Neural cell (in vitro differentiated cells): Measurements from ENCODE around the gene ZXDA. TPM values are rescaled to one million over a fixed set of nuclear protein-coding genes. Genes with fewer than 3 reads are reported as not detected.

Source experiments
- H2AFZ ChIP-seq: fragments of 200-600, 300-800 bp; sonication (generic), shearing (Covaris generic); 2 replicates; pipeline ENCODE4 v1.6.0; 2014; ENCODE audit warnings: low read depth, mild to moderate bottlenecking, antibody characterized with exemption, low read length, moderate library complexity
- H3F3A ChIP-seq: fragments of 200-600 bp; shearing (Covaris generic); 2 replicates; pipeline ENCODE4 v1.6.1; 2016; ENCODE audit warnings: mild to moderate bottlenecking, moderate library complexity, mixed read lengths, antibody characterized with exemption, low read length; ENCODE audit not compliant: insufficient read depth, poor library complexity, severe bottlenecking
- H3K27ac ChIP-seq: fragments of 200-600, 300-800 bp; sonication (generic), shearing (Covaris generic); 2 replicates; pipeline ENCODE4 v1.5.1; 2014; ENCODE audit warnings: mild to moderate bottlenecking, low read length, moderate library complexity
- H3K27me3 ChIP-seq: fragments of 300-800, 200-600 bp; sonication (generic), shearing (Covaris generic); 2 replicates; pipeline ENCODE4 v1.6.0; 2014; ENCODE audit warnings: mild to moderate bottlenecking, low read depth, low read length, moderate library complexity; ENCODE audit not compliant: insufficient read depth
- H3K36me3 ChIP-seq: fragments of 300-800, 200-600 bp; sonication (generic), shearing (Covaris generic); 2 replicates; pipeline ENCODE4 v1.5.1; 2014; ENCODE audit warnings: mild to moderate bottlenecking, antibody characterized with exemption, low read length, moderate library complexity; ENCODE audit not compliant: insufficient read depth
- H3K4me2 ChIP-seq: fragments of 300-800, 200-600 bp; sonication (generic), shearing (Covaris generic); 2 replicates; pipeline ENCODE4 v1.6.0; 2014; ENCODE audit warnings: mild to moderate bottlenecking, low read length
- H3K4me3 ChIP-seq: fragments of 300-800, 200-600 bp; sonication (generic), shearing (Covaris generic); 2 replicates; pipeline ENCODE4 v1.5.1; 2014; ENCODE audit warnings: mild to moderate bottlenecking, low read length, moderate library complexity
- H3K79me2 ChIP-seq: fragments of 200-600 bp; shearing (Covaris generic); replicated peaks from 2 replicates; pipeline ENCODE4 v1.6.0; 2014; ENCODE audit warnings: mild to moderate bottlenecking, low read length, moderate library complexity; ENCODE audit not compliant: insufficient read depth
- H3K9ac ChIP-seq: fragments of 300-800, 200-600 bp; sonication (generic), shearing (Covaris generic); 2 replicates; pipeline ENCODE4 v1.6.1; 2016; ENCODE audit warnings: mild to moderate bottlenecking, low read length, mixed read lengths
- H3K9me2 ChIP-seq: fragments of 200-600 bp; shearing (Covaris generic); 2 replicates; pipeline ENCODE4 v1.6.1; 2016; ENCODE audit warnings: mild to moderate bottlenecking, low read length, mixed read lengths; ENCODE audit not compliant: insufficient read depth
- H3K9me3 ChIP-seq: fragments of 200-600, 300-800 bp; sonication (generic), shearing (Covaris generic); 2 replicates; pipeline ENCODE4 v1.6.1; 2016; ENCODE audit warnings: mild to moderate bottlenecking, mixed run types, low read length, moderate library complexity, mixed read lengths
- H4K20me1 ChIP-seq: fragments of 200-600 bp; shearing (Covaris generic); 2 replicates; pipeline ENCODE4 v1.6.1; 2016; ENCODE audit warnings: mild to moderate bottlenecking, mixed run types; ENCODE audit not compliant: insufficient read depth
- CTCF ChIP-seq: fragments of 450-650 bp; IDR thresholded peaks from 2 replicates; pipeline ENCODE4 v1.5.1; 2014; ENCODE audit warnings: antibody characterized with exemption, mild to moderate bottlenecking, moderate library complexity; ENCODE audit not compliant: poor library complexity, severe bottlenecking
- EP300 ChIP-seq: fragments of 450-650 bp; conservative IDR thresholded peaks from 2 replicates; pipeline ENCODE4 v1.6.1; 2014; ENCODE audit warnings: antibody characterized with exemption, mild to moderate bottlenecking, moderate library complexity; ENCODE audit not compliant: poor library complexity, severe bottlenecking
- EZH2 ChIP-seq: fragments of 200-600, 300-800 bp; shearing (Covaris generic), sonication (generic); IDR thresholded peaks from 2 replicates; pipeline ENCODE4 v1.6.1; 2014; ENCODE audit warnings: antibody characterized with exemption, low read length, borderline replicate concordance, mild to moderate bottlenecking; ENCODE audit not compliant: insufficient read depth, poor library complexity, severe bottlenecking
- MXI1 ChIP-seq: fragments of 450-650 bp; conservative IDR thresholded peaks from 2 replicates; pipeline ENCODE4 v1.6.1; 2014; ENCODE audit warnings: antibody characterized with exemption, mild to moderate bottlenecking; ENCODE audit not compliant: poor library complexity, severe bottlenecking
- POLR2AphosphoS5 ChIP-seq: IDR thresholded peaks from 2 replicates; pipeline ENCODE4 v1.6.1; 2012
- RAD21 ChIP-seq: fragments of 450-650 bp; conservative IDR thresholded peaks from 2 replicates; pipeline ENCODE4 v1.6.1; 2014; ENCODE audit warnings: antibody characterized with exemption, mild to moderate bottlenecking, moderate library complexity
- REST ChIP-seq: IDR thresholded peaks from 2 replicates; pipeline ENCODE4 v1.6.1; 2012; ENCODE audit warnings: borderline replicate concordance
- SMC3 ChIP-seq: fragments of 450-650 bp; conservative IDR thresholded peaks from 2 replicates; pipeline ENCODE4 v1.6.1; 2014; ENCODE audit warnings: antibody characterized with exemption, mild to moderate bottlenecking, moderate library complexity; ENCODE audit not compliant: poor library complexity
- TAF1 ChIP-seq: IDR thresholded peaks from 2 replicates; pipeline ENCODE4 v1.6.1; 2012; ENCODE audit warnings: low read depth
- polyA plus RNA-seq: library from polyadenylated mRNA; depleted of rRNA; stranded (reverse); fragments of >200 nt; gene quantifications from 2 replicates; pipeline ENCODE4 v1.2.3, GENCODE V29; 2014

ZXDA gene
- polyA plus RNA-seq, 1 donor from 2014 or later: not detected

- H3F3A ChIP-seq: no peaks in the 10 kb centered on the region
Observed at GRCh38 chrX:57929373-57929772, 19.1 kb upstream of the ZXDA start.

GRCh38 chrX:57925806-57926205 is 15.5 kb upstream of the ZXDA start:
- Histone ChIP-seq H4K20me1 (no peaks in the 10 kb centered on the region), H3K9ac (no peak overlapping the region), H3F3A (no peaks in the 10 kb centered on the region), H3K36me3 (no peaks in the 10 kb centered on the region), H3K27ac (no peak overlapping the region), H3K4me3 (no peak overlapping the region), H3K27me3 (no peaks in the 10 kb centered on the region), H3K9me3 (no peaks in the 10 kb centered on the region), H3K9me2 (no peaks in the 10 kb centered on the region), H2AFZ (no peak overlapping the region), H3K79me2 (no peaks in the 10 kb centered on the region), H3K4me2 (no peak overlapping the region)
- TF ChIP-seq EP300: no peak
- no peak for TF ChIP-seq MXI1
- no peak for TF ChIP-seq TAF1
- no peak for TF ChIP-seq POLR2AphosphoS5

More at GRCh38 chrX:57929373-57929772, 19.1 kb upstream of the ZXDA start:
- Histone ChIP-seq H3K79me2 (no peaks in the 10 kb centered on the region), H2AFZ (no peak overlapping the region), H3K4me2 (no peak overlapping the region), H3K36me3 (no peaks in the 10 kb centered on the region), H4K20me1 (no peaks in the 10 kb centered on the region), H3K9me2 (no peaks in the 10 kb centered on the region), H3K4me3 (no peak overlapping the region), H3K9me3 (no peaks in the 10 kb centered on the region), H3K27me3 (no peaks in the 10 kb centered on the region), H3K27ac (no peak overlapping the region), H3K9ac (no peak overlapping the region)
- no peak for TF ChIP-seq TAF1
- no peak for TF ChIP-seq RAD21
- no peak for TF ChIP-seq EZH2
- no peak for TF ChIP-seq CTCF
- no peak for TF ChIP-seq EP300
- TF ChIP-seq SMC3: no peak
- TF ChIP-seq REST: no peak
- TF ChIP-seq MXI1: no peak
- no peak for TF ChIP-seq POLR2AphosphoS5
